ENCODE data around the gene DLL4. TPM values are rescaled to one million over a fixed set of nuclear protein-coding genes. Genes with fewer than 3 reads are reported as not detected.

DLL4 gene
- total RNA-seq, 2 donors from 2014 or later, result 0.20 to 0.64 TPM

- H3K36me3 ChIP-seq (ENCODE audit: control insufficient read depth, insufficient read depth, low read length), result no peaks in the 10 kb centered on the region
- Mint-ChIP-seq H3K4me3 (peak overlapping the region; percentile 49), H3K36me3 (ENCODE audit: low read depth) (no peaks in the 10 kb centered on the region), H3K4me1 (peaks cover 9% of the 10 kb centered on the region), H3K27me3 (ENCODE audit: insufficient read depth) (peaks cover 72% of the 10 kb centered on the region), H3K27ac (no peak overlapping the region), H3K9me3 (no peaks in the 10 kb centered on the region)
- no peak overlapping the region for H3K9ac ChIP-seq (ENCODE audit: extremely low read depth, low read length, poor library complexity, severe bottlenecking)
- H3K27ac ChIP-seq (ENCODE audit: low read depth, low read length), result peak overlapping the region; percentile 72
- peak; percentile 92 for DNase-seq
- H3K4me1 ChIP-seq (ENCODE audit: control insufficient read depth, insufficient read depth, low read length), result no peaks in the 10 kb centered on the region
- no peaks in the 10 kb centered on the region for H3K9me3 ChIP-seq (ENCODE audit: control insufficient read depth, low read length)
- WGBS, 2 experiments (ENCODE audit: insufficient coverage in 1 of 2, insufficient read length in 1 of 2), result 1 to 4% methylated on average over 15 to 92 of the region's 92 CpGs
- peak; percentile 78 for TF ChIP-seq CTCF (conservative IDR thresholded peaks at IDR 0.05)
- peak overlapping the region; percentile 72 for H3K4me3 ChIP-seq (ENCODE audit: low read length)
- H3K27me3 ChIP-seq (ENCODE audit: control insufficient read depth, insufficient read depth, low read length, poor library complexity, severe bottlenecking), result peaks cover 16% of the 10 kb centered on the region
Measured at GRCh38 chr15:40941528-40942336, 12.6 kb downstream of the DLL4 start.

- H3K9ac ChIP-seq (ENCODE audit: extremely low read depth, low read length, poor library complexity, severe bottlenecking), result no peak overlapping the region
- WGBS, 2 experiments (ENCODE audit: insufficient coverage in 1 of 2, insufficient read length in 1 of 2), result 62 to 68% methylated on average over 9 to 15 of the region's 15 CpGs
- peak overlapping the region; percentile 70 for H3K4me3 ChIP-seq (ENCODE audit: low read length)
- H3K9me3 Mint-ChIP-seq, result no peaks in the 10 kb centered on the region
- no peak for DNase-seq
- H3K27ac ChIP-seq (ENCODE audit: low read depth, low read length), result no peak overlapping the region
- H3K36me3 Mint-ChIP-seq (ENCODE audit: low read depth), result no peaks in the 10 kb centered on the region
- no peaks in the 10 kb centered on the region for H3K9me3 ChIP-seq (ENCODE audit: control insufficient read depth, low read length)
- no peaks in the 10 kb centered on the region for H3K36me3 ChIP-seq (ENCODE audit: control insufficient read depth, insufficient read depth, low read length)
- peaks cover 71% of the 10 kb centered on the region for H3K27me3 Mint-ChIP-seq (ENCODE audit: insufficient read depth)
- H3K27me3 ChIP-seq (ENCODE audit: control insufficient read depth, insufficient read depth, low read length, poor library complexity, severe bottlenecking), result peaks cover 16% of the 10 kb centered on the region
- no peak for TF ChIP-seq CTCF (conservative IDR thresholded peaks at IDR 0.05)
- peaks cover 9% of the 10 kb centered on the region for H3K4me1 Mint-ChIP-seq
- no peaks in the 10 kb centered on the region for H3K4me1 ChIP-seq (ENCODE audit: control insufficient read depth, insufficient read depth, low read length)
- peak overlapping the region; percentile 49 for H3K4me3 Mint-ChIP-seq
- no peak overlapping the region for H3K27ac Mint-ChIP-seq
Measured at GRCh38 chr15:40942337-40942854, 13.3 kb downstream of the DLL4 start.

- 95 to 96% methylated on average over 12 of the region's 12 CpGs for WGBS, 2 experiments (ENCODE audit: insufficient coverage in 1 of 2, insufficient read length in 1 of 2)
- Mint-ChIP-seq H3K4me3 (no peak overlapping the region), H3K27ac (no peak overlapping the region), H3K36me3 (ENCODE audit: low read depth) (no peaks in the 10 kb centered on the region), H3K9me3 (no peaks in the 10 kb centered on the region), H3K4me1 (peaks cover 9% of the 10 kb centered on the region), H3K27me3 (ENCODE audit: insufficient read depth) (peaks cover 76% of the 10 kb centered on the region)
- TF ChIP-seq CTCF (conservative IDR thresholded peaks at IDR 0.05), result no peak
- H3K4me3 ChIP-seq (ENCODE audit: low read length), result no peak overlapping the region
- H3K9me3 ChIP-seq (ENCODE audit: control insufficient read depth, low read length), result no peaks in the 10 kb centered on the region
- no peak overlapping the region for H3K9ac ChIP-seq (ENCODE audit: extremely low read depth, low read length, poor library complexity, severe bottlenecking)
- no peak for DNase-seq
- H3K4me1 ChIP-seq (ENCODE audit: control insufficient read depth, insufficient read depth, low read length), result no peaks in the 10 kb centered on the region
- no peak overlapping the region for H3K27ac ChIP-seq (ENCODE audit: low read depth, low read length)
- peaks cover 16% of the 10 kb centered on the region for H3K27me3 ChIP-seq (ENCODE audit: control insufficient read depth, insufficient read depth, low read length, poor library complexity, severe bottlenecking)
- H3K36me3 ChIP-seq (ENCODE audit: control insufficient read depth, insufficient read depth, low read length), result no peaks in the 10 kb centered on the region
Measured at GRCh38 chr15:40942878-40943277, 13.7 kb downstream of the DLL4 start.
